OCI-LY1 (cell line): Measurements from ENCODE around the gene MPP1.

Source experiments
- H2AFZ ChIP-seq: fragments of 200-600 bp; sonication (generic), shearing (Covaris generic); 2 replicates; pipeline ENCODE4 v1.6.0; 2014; ENCODE audit warnings: antibody characterized with exemption, mild to moderate bottlenecking, low read length
- H3F3A ChIP-seq: fragments of 200-600 bp; sonication (generic), shearing (Covaris generic); 2 replicates; pipeline ENCODE4 v1.6.0; 2014; ENCODE audit warnings: mild to moderate bottlenecking, antibody characterized with exemption, low read length, moderate library complexity; ENCODE audit not compliant: insufficient read depth
- H3K27ac ChIP-seq: fragments of 200-600 bp; sonication (generic); 2 replicates; pipeline ENCODE4 v1.5.1; 2014; ENCODE audit warnings: low read length, mixed run types, mild to moderate bottlenecking, low read depth; ENCODE audit not compliant: poor library complexity, severe bottlenecking
- H3K27me3 ChIP-seq: fragments of 200-600 bp; sonication (generic); 2 replicates; pipeline ENCODE4 v1.6.0; 2014; ENCODE audit warnings: antibody characterized with exemption, mild to moderate bottlenecking, low read length, moderate library complexity; ENCODE audit not compliant: insufficient read depth
- H3K36me3 ChIP-seq: fragments of 200-600 bp; sonication (generic); 2 replicates; pipeline ENCODE4 v1.6.1; 2014; ENCODE audit warnings: mild to moderate bottlenecking, antibody characterized with exemption, low read length, moderate library complexity, mixed read lengths; ENCODE audit not compliant: insufficient read depth
- H3K4me1 ChIP-seq: fragments of 200-600 bp; sonication (generic); 2 replicates; pipeline ENCODE4 v1.5.1; 2014; ENCODE audit warnings: mild to moderate bottlenecking, low read length, moderate library complexity; ENCODE audit not compliant: insufficient read depth, severe bottlenecking
- H3K4me2 ChIP-seq: fragments of 200-600 bp; sonication (generic), shearing (Covaris generic); 2 replicates; pipeline ENCODE4 v1.6.1; 2014; ENCODE audit warnings: low read length
- H3K4me3 ChIP-seq: fragments of 200-600 bp; sonication (generic); 2 replicates; pipeline ENCODE4 v1.5.1; 2014; ENCODE audit warnings: low read length, low read depth, mild to moderate bottlenecking, mixed read lengths; ENCODE audit not compliant: poor library complexity, severe bottlenecking
- H3K79me2 ChIP-seq: fragments of 200-600 bp; shearing (Covaris generic); 2 replicates; pipeline ENCODE4 v1.6.1; 2016; ENCODE audit warnings: mixed run types, low read length, mixed read lengths; ENCODE audit not compliant: insufficient read depth
- H3K9ac ChIP-seq: fragments of 200-600 bp; sonication (generic), shearing (Covaris generic); 2 replicates; pipeline ENCODE4 v1.6.1; 2014; ENCODE audit warnings: mild to moderate bottlenecking, low read length, mixed read lengths
- H3K9me2 ChIP-seq: fragments of 200-600 bp; sonication (generic), shearing (Covaris generic); 2 replicates; pipeline ENCODE4 v1.6.1; 2014; ENCODE audit warnings: low read depth, mild to moderate bottlenecking, low read length, mixed read lengths
- H3K9me3 ChIP-seq: fragments of 200-600 bp; shearing (Covaris generic); 2 replicates; pipeline ENCODE4 v1.6.1; 2014; ENCODE audit warnings: low read length, mixed read lengths
- H4K20me1 ChIP-seq: fragments of 200-600 bp; sonication (generic), shearing (Covaris generic); 2 replicates; pipeline ENCODE4 v1.6.0; 2016; ENCODE audit warnings: mild to moderate bottlenecking, low read length; ENCODE audit not compliant: insufficient read depth
- CTCF ChIP-seq: fragments of 200-600 bp; sonication (generic), shearing (Covaris generic); IDR thresholded peaks from 2 replicates; pipeline ENCODE4 v1.5.1; 2017; ENCODE audit warnings: mild to moderate bottlenecking, antibody characterized with exemption, low read length, moderate library complexity, mixed read lengths
- EZH2 ChIP-seq: fragments of 200-600 bp; sonication (generic), shearing (Covaris generic); IDR thresholded peaks from 2 replicates; pipeline ENCODE4 v1.8.0; 2017; ENCODE audit warnings: borderline replicate concordance, mixed run types, mild to moderate bottlenecking, antibody characterized with exemption, low read length, moderate library complexity, mixed read lengths

The MPP1 gene

GRCh38 chrX:154809939-154810665 lies 4.8 kb upstream of the MPP1 start:
- H3K4me3 ChIP-seq = no peak overlapping the region
- TF ChIP-seq CTCF (no peak), EZH2 (no peak)
- no peaks in the 10 kb centered on the region for H3K9me2 ChIP-seq
- no peak overlapping the region for H3K4me2 ChIP-seq
- H3K36me3 ChIP-seq = no peaks in the 10 kb centered on the region; the same call in 1 of the 2 replicates
- peaks cover 4% of the 10 kb centered on the region for H3K4me1 ChIP-seq
- H3K27ac ChIP-seq = no peak overlapping the region
- no peaks in the 10 kb centered on the region for H3K27me3 ChIP-seq
- H3K9ac ChIP-seq = no peak overlapping the region
- no peak overlapping the region for H2AFZ ChIP-seq
- no peaks in the 10 kb centered on the region for H3F3A ChIP-seq
- no peaks in the 10 kb centered on the region for H3K79me2 ChIP-seq
- H3K9me3 ChIP-seq = no peaks in the 10 kb centered on the region
- H4K20me1 ChIP-seq = no peaks in the 10 kb centered on the region

GRCh38 chrX:154806837-154807501 lies 1.7 kb upstream of the MPP1 start:
- H3K9ac ChIP-seq = no peak overlapping the region
- H3F3A ChIP-seq = no peaks in the 10 kb centered on the region
- no peaks in the 10 kb centered on the region for H3K79me2 ChIP-seq
- H2AFZ ChIP-seq = no peak overlapping the region
- no peaks in the 10 kb centered on the region for H3K27me3 ChIP-seq
- peaks cover 8% of the 10 kb centered on the region for H3K4me1 ChIP-seq
- no peak overlapping the region for H3K27ac ChIP-seq
- H3K9me2 ChIP-seq = no peaks in the 10 kb centered on the region
- no peaks in the 10 kb centered on the region; the same call in 1 of the 2 replicates for H3K36me3 ChIP-seq
- H3K4me3 ChIP-seq = no peak overlapping the region
- TF ChIP-seq CTCF (no peak), EZH2 (no peak)
- no peaks in the 10 kb centered on the region for H4K20me1 ChIP-seq
- H3K9me3 ChIP-seq = no peaks in the 10 kb centered on the region
- no peak overlapping the region for H3K4me2 ChIP-seq

GRCh38 chrX:154805696-154806091 lies 409 bp upstream of the MPP1 start:
- peak overlapping the region; percentile 52; the same call in 1 of the 2 replicates for H3K9ac ChIP-seq
- peak overlapping the region; percentile 85; the same call in 1 of the 2 replicates for H2AFZ ChIP-seq

More at GRCh38 chrX:154805696-154806091, 409 bp upstream of the MPP1 start:
- Histone ChIP-seq H3K27ac (no peak overlapping the region), H3K4me3 (peak overlapping the region; percentile 68), H3K79me2 (no peaks in the 10 kb centered on the region), H3K4me2 (peak overlapping the region; percentile 84), H3F3A (no peaks in the 10 kb centered on the region), H4K20me1 (no peaks in the 10 kb centered on the region), H3K36me3 (no peaks in the 10 kb centered on the region; the same call in 1 of the 2 replicates), H3K9me2 (no peaks in the 10 kb centered on the region), H3K9me3 (no peaks in the 10 kb centered on the region), H3K27me3 (no peaks in the 10 kb centered on the region), H3K4me1 (peaks cover 8% of the 10 kb centered on the region)
- TF ChIP-seq EZH2 = no peak
- TF ChIP-seq CTCF = no peak
